ENCODE measurements around the gene NAXE.

DNA sequence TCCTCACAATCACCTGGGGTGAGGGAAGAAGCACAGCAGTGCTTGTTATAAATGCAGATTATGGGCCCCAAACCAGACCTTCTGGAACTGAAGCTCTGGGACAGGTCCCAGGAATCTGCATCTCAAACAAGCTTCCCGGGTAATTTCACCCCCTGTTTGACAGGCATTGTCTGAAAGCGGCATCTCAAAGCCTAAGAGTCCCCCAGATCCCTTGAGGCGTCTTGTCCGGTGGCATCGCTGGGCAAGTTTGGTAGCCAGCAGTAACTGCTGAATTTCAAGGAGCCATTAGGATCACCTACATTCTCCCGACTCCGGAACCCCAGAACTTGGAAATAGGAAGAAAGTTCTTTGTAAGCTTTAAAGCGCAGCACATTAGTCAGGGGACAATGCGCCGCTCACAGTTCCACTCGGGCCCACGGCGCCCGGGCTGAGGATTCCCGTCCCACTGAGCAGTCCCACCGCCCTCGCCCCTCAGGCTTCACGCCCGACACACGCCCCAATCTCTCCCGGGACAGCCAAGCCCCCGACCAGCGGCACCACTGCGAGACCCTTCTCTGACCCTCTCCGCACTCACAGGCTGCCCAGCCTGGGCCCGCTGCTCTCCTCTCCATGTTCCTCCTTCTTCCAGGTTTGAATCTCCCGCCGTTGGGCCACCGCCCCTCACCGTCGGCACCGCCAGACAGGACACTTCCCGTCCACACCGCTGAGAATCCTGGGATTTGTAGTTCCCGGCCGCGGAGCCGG is 19.5 kb upstream of the NAXE start, which contains the start of gene IQGAP3:
- no peak for TF ChIP-seq EZH2 (IDR thresholded peaks at IDR 0.05; ENCODE audit: insufficient read depth, low read length)
- TF ChIP-seq, protein P1, sequence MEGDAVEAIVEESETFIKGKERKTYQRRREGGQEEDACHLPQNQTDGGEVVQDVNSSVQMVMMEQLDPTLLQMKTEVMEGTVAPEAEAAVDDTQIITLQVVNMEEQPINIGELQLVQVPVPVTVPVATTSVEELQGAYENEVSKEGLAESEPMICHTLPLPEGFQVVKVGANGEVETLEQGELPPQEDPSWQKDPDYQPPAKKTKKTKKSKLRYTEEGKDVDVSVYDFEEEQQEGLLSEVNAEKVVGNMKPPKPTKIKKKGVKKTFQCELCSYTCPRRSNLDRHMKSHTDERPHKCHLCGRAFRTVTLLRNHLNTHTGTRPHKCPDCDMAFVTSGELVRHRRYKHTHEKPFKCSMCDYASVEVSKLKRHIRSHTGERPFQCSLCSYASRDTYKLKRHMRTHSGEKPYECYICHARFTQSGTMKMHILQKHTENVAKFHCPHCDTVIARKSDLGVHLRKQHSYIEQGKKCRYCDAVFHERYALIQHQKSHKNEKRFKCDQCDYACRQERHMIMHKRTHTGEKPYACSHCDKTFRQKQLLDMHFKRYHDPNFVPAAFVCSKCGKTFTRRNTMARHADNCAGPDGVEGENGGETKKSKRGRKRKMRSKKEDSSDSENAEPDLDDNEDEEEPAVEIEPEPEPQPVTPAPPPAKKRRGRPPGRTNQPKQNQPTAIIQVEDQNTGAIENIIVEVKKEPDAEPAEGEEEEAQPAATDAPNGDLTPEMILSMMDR (IDR thresholded peaks at IDR 0.05; ENCODE audit: insufficient read depth, low read depth, low read length), result no peak
